Esophagus muscularis mucosa (tissue), 4 donors: Measurements from ENCODE around the gene BRF1. TPM values are rescaled to one million over a fixed set of nuclear protein-coding genes. Genes with fewer than 3 reads are reported as not detected.

Source experiments
- DNase-seq: peaks from one replicate; pipeline ENCODE4 v3.0.0-alpha.2; 2017; ENCODE audit errors: extremely low spot score
- H3K27ac ChIP-seq, 4 donors: fragments of 200-600 bp; sonication (generic); replicated peaks in 1 of 4; 1 replicate in 3 of 4; 2 replicates in 1 of 4; pipeline ENCODE4 v1.5.1; 2016 to 2019; ENCODE audit warnings: mild to moderate bottlenecking in 1 of 4
- H3K27me3 ChIP-seq, 4 donors: fragments of 200-600 bp; sonication (generic); one replicate each; pipeline versions ENCODE4 v1.5.1 to v1.6.0; 2016 to 2019
- H3K36me3 ChIP-seq, 4 donors: fragments of 200-600 bp; sonication (generic); one replicate each; pipeline ENCODE4 v1.5.1; 2016 to 2019
- H3K4me1 ChIP-seq, 4 donors: fragments of 200-600 bp; sonication (generic); one replicate each; pipeline ENCODE4 v1.5.1; 2016 to 2019
- H3K4me3 ChIP-seq, 4 donors: fragments of 200-600 bp; sonication (generic); 1 replicate in 2 of 4; 2 replicates in 2 of 4; pipeline ENCODE4 v1.5.1; 2016 to 2019; ENCODE audit warnings: mild to moderate bottlenecking in 4 of 4, moderate library complexity in 1 of 4
- H3K9me3 ChIP-seq, 4 donors: fragments of 200-600 bp; sonication (generic); 1 replicate in 3 of 4; 2 replicates in 1 of 4; pipeline ENCODE4 v1.5.1; 2016 to 2019
- CTCF ChIP-seq, 3 experiments: fragments of 200-600 bp in 2 of 3; fragments of 450-650 bp in 1 of 3; sonication (generic) in 2 of 3; IDR thresholded peaks; one replicate each; pipeline ENCODE4 v1.5.1; 2017 to 2019; ENCODE audit warnings: antibody characterized with exemption in 3 of 3, mild to moderate bottlenecking in 2 of 3, moderate library complexity in 1 of 3
- EP300 ChIP-seq: sonication (generic); formaldehyde crosslinking; IDR thresholded peaks from one replicate; pipeline ENCODE4 v1.6.1; 2017; ENCODE audit warnings: antibody characterized with exemption
- POLR2A ChIP-seq: fragments of 450-650 bp; IDR thresholded peaks from one replicate; pipeline ENCODE4 v1.6.1; 2017; ENCODE audit warnings: antibody characterized with exemption, moderate library complexity, mild to moderate bottlenecking, low read depth
- POLR2AphosphoS5 ChIP-seq, 2 donors: sonication (generic); formaldehyde crosslinking; IDR thresholded peaks; one replicate each; pipeline ENCODE4 v1.6.1; 2017; ENCODE audit warnings: antibody characterized with exemption in 2 of 2
- WGBS: methylation state at CpG from one replicate; pipeline ENCODE4 v1.1.5; 2018; 5-methylcytosine and 5-hydroxymethylcytosine counted together
- intact Hi-C: fragments of 100-400 bp; cut with DNase I; formaldehyde crosslinking; loops from one replicate; pipeline ENCODE4 v1.15.1; 2023
- total RNA-seq, 4 donors: library from RNA; depleted of rRNA; stranded (reverse); fragments of >200 nt; gene quantifications; one replicate each; pipeline versions ENCODE4 v1.1.0 to v1.2.1, GENCODE V29; 2016

Gene BRF1
- total RNA-seq, 4 donors from 2014 or later: 23.0 to 47.3 (median 41.4) TPM

GRCh38 chr14:105178069-105178867 is 122.5 kb downstream of the BRF1 start:
- peaks cover 0 to 7% (median 0%) of the 10 kb centered on the region in 4 donors for H3K27me3 ChIP-seq
- no peak overlapping the region for H3K4me3 ChIP-seq
- H3K9me3 ChIP-seq: no peaks in the 10 kb centered on the region
- H3K27ac ChIP-seq: no peak overlapping the region
- H3K4me1 ChIP-seq: peaks cover 14 to 40% (median 30%) of the 10 kb centered on the region in 4 donors
- DNase-seq: no peak
- no peaks in the 10 kb centered on the region for H3K36me3 ChIP-seq
- TF ChIP-seq CTCF (IDR thresholded peaks at IDR 0.05) (no peak), POLR2A (no peak), EP300 (no peak), POLR2AphosphoS5 (IDR thresholded peaks at IDR 0.05) (no peak)
- 90% methylated on average over 15 of the region's 19 CpGs for WGBS
- intact Hi-C loops: no loop called here

- no peaks in the 10 kb centered on the region for H3K9me3 ChIP-seq
- H3K4me3 ChIP-seq: no peak overlapping the region
- TF ChIP-seq CTCF (IDR thresholded peaks at IDR 0.05): no peak
- TF ChIP-seq EP300: no peak
- no peak for TF ChIP-seq POLR2A
- TF ChIP-seq POLR2AphosphoS5 (IDR thresholded peaks at IDR 0.05): no peak
- DNase-seq: no peak
- peaks cover 11 to 33% (median 23%) of the 10 kb centered on the region in 4 donors for H3K4me1 ChIP-seq
- peaks cover 0 to 7% (median 0%) of the 10 kb centered on the region in 4 donors for H3K27me3 ChIP-seq
- WGBS: 51% methylated on average over 3 of the region's 11 CpGs
- H3K36me3 ChIP-seq: no peaks in the 10 kb centered on the region
- intact Hi-C loops: no loop called here
- no peak overlapping the region for H3K27ac ChIP-seq
Measured at GRCh38 chr14:105177082-105177481, 123.7 kb downstream of the BRF1 start.

- no peak overlapping the region for H3K4me3 ChIP-seq
- H3K9me3 ChIP-seq: no peaks in the 10 kb centered on the region
- H3K27ac ChIP-seq: no peak overlapping the region
- no peaks in the 10 kb centered on the region for H3K36me3 ChIP-seq
- peaks cover 9 to 29% (median 18%) of the 10 kb centered on the region in 4 donors for H3K4me1 ChIP-seq
- TF ChIP-seq POLR2A: no peak
- no peak for TF ChIP-seq POLR2AphosphoS5 (IDR thresholded peaks at IDR 0.05)
- TF ChIP-seq EP300: no peak
- no peak for TF ChIP-seq CTCF (IDR thresholded peaks at IDR 0.05)
- intact Hi-C loops: no loop called here
- DNase-seq: no peak
- WGBS: 79% methylated on average over 9 of the region's 15 CpGs
- peaks cover 0 to 7% (median 0%) of the 10 kb centered on the region in 4 donors for H3K27me3 ChIP-seq
Measured at GRCh38 chr14:105176513-105176912, 124.3 kb downstream of the BRF1 start.

- peaks cover 20 to 32% (median 26%) of the 10 kb centered on the region in 4 donors for H3K4me1 ChIP-seq
- WGBS: 73% methylated on average over 15 of the region's 32 CpGs
- peaks cover 0 to 26% (median under 1%) of the 10 kb centered on the region in 4 donors for H3K27me3 ChIP-seq
- intact Hi-C loops: no loop called here
- no peaks in the 10 kb centered on the region for H3K9me3 ChIP-seq
- H3K27ac ChIP-seq: no peak overlapping the region
- TF ChIP-seq CTCF (IDR thresholded peaks at IDR 0.05): no peak
- no peak for TF ChIP-seq POLR2AphosphoS5 (IDR thresholded peaks at IDR 0.05)
- TF ChIP-seq POLR2A: no peak
- no peak for TF ChIP-seq EP300
- H3K4me3 ChIP-seq: no peak overlapping the region
- DNase-seq: no peak
- no peaks in the 10 kb centered on the region for H3K36me3 ChIP-seq
Measured at GRCh38 chr14:105173901-105174894, 126.6 kb downstream of the BRF1 start.
